PFSK-1 (cell line): ENCODE results near the gene YIF1B.

Source experiments
- FOXP2 ChIP-seq: optimal IDR thresholded peaks from 2 replicates; pipeline ENCODE3; 2011; ENCODE audit warnings: borderline replicate concordance, control low read depth, inconsistent platforms; ENCODE audit not compliant: insufficient read depth; ENCODE audit errors: extremely low read length, extremely low read depth
- POLR2AphosphoS5 ChIP-seq: IDR thresholded peaks from 2 replicates; pipeline ENCODE4 v1.6.1; 2012; ENCODE audit warnings: low read depth, mild to moderate bottlenecking, control low read depth, low read length, moderate library complexity
- SIN3A ChIP-seq: IDR thresholded peaks from 2 replicates; pipeline ENCODE4 v1.6.1; 2012; ENCODE audit warnings: mild to moderate bottlenecking, low read length, moderate library complexity, borderline replicate concordance; ENCODE audit not compliant: insufficient read depth
- TAF1 ChIP-seq: IDR thresholded peaks from 2 replicates; pipeline ENCODE4 v1.6.1; 2012; ENCODE audit warnings: low read length, control low read depth, borderline replicate concordance; ENCODE audit not compliant: insufficient read depth
- TF ChIP-seq, protein P1 (sequence below), 2 experiments: IDR thresholded peaks; 2 replicates each; pipeline versions ENCODE4 v1.6.1 to v1.8.0; 2011 to 2012; ENCODE audit warnings: low read depth in 2 of 2, low read length in 2 of 2, control low read depth in 1 of 2, inconsistent platforms in 1 of 2, mild to moderate bottlenecking in 1 of 2, moderate library complexity in 1 of 2; ENCODE audit not compliant: insufficient read depth in 1 of 2

YIF1B gene

DNA sequence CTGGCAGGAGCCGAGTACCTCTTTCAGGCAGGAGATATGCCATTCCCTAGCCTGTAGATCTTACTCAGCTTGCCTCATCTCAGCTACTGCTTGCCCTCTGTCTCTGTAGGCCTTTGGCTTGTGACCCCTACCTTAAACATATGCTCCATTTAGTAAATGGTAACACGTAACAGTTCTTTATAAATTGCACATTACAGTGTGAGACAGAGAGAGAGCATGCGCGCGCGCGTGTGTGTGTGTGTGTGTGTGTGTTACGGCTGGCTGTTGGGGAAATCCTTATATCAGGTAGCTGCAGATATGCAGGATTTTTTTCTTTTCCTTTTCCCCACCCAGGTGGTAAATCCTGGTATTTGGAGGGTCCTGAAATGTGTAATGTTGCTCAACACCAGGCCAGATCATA lies 47.2 kb downstream of the YIF1B start:
- TF ChIP-seq POLR2AphosphoS5 (no peak), SIN3A (no peak), TAF1 (no peak)
- TF ChIP-seq, protein P1, sequence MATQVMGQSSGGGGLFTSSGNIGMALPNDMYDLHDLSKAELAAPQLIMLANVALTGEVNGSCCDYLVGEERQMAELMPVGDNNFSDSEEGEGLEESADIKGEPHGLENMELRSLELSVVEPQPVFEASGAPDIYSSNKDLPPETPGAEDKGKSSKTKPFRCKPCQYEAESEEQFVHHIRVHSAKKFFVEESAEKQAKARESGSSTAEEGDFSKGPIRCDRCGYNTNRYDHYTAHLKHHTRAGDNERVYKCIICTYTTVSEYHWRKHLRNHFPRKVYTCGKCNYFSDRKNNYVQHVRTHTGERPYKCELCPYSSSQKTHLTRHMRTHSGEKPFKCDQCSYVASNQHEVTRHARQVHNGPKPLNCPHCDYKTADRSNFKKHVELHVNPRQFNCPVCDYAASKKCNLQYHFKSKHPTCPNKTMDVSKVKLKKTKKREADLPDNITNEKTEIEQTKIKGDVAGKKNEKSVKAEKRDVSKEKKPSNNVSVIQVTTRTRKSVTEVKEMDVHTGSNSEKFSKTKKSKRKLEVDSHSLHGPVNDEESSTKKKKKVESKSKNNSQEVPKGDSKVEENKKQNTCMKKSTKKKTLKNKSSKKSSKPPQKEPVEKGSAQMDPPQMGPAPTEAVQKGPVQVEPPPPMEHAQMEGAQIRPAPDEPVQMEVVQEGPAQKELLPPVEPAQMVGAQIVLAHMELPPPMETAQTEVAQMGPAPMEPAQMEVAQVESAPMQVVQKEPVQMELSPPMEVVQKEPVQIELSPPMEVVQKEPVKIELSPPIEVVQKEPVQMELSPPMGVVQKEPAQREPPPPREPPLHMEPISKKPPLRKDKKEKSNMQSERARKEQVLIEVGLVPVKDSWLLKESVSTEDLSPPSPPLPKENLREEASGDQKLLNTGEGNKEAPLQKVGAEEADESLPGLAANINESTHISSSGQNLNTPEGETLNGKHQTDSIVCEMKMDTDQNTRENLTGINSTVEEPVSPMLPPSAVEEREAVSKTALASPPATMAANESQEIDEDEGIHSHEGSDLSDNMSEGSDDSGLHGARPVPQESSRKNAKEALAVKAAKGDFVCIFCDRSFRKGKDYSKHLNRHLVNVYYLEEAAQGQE (IDR thresholded peaks at IDR 0.05; ENCODE audit: insufficient read depth in 1 of 2, low read depth in 2 of 2, low read length in 2 of 2): no peak

DNA sequence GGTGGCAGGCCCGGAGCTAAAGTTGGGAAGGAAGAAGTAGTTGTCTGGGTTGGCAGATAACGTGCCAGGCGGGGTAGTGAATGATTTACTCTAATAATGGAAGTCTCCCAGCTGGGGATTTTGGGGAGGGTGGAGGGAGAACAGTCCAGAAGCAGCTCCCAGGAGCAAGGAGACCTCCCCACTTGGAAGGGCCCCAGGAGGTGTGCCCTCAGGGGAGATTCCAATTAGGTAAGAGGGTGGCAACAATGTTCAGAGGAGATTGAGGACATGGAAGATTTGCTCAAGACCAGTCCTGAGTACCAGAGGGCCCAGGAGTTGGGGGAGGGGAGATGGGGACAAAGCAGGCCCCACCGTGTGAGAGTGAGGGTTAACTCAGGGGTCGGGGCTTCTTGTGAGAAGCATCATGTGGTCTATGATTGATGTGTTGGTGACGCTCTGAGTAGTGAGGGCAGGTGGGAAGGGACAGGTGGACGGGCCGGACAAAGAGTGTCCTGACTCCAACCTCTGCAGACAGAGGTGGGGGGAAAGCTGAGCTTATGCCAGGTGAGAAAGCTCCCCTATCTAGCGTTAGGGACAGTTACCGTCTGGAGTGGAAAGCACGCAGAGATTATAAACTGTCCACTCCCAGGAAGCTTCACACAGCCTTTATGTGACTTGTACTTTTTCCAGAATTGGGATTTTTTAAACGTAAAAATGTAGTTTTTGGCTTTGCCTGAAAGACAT lies 47.8 kb downstream of the YIF1B start:
- TF ChIP-seq POLR2AphosphoS5 (no peak), FOXP2 (no peak), TAF1 (no peak), SIN3A (no peak)
- TF ChIP-seq, protein P1 (IDR thresholded peaks at IDR 0.05; ENCODE audit: insufficient read depth in 1 of 2, low read depth in 2 of 2, low read length in 2 of 2): no peak

GRCh38 chr19:38266981-38267597 lies 48.7 kb downstream of the YIF1B start:
- TF ChIP-seq, protein P1 (IDR thresholded peaks at IDR 0.05; ENCODE audit: insufficient read depth in 1 of 2, low read depth in 2 of 2, low read length in 2 of 2): no peak
- peak; percentile 8 for TF ChIP-seq FOXP2

GRCh38 chr19:38265921-38266429 lies 49.8 kb downstream of the YIF1B start:
- no peak for TF ChIP-seq TAF1
- TF ChIP-seq, protein P1 (IDR thresholded peaks at IDR 0.05; ENCODE audit: insufficient read depth in 1 of 2, low read depth in 2 of 2, low read length in 2 of 2): no peak
- TF ChIP-seq POLR2AphosphoS5: no peak
- no peak for TF ChIP-seq SIN3A
- no peak for TF ChIP-seq FOXP2
